GM12878 (cell line): ENCODE measurements around the gene PLEKHM2. TPM values are rescaled to one million over a fixed set of nuclear protein-coding genes. Genes with fewer than 3 reads are reported as not detected.

Experiments used
- ATAC-seq: fragments of 200-7000 bp; cut with Tn5 transposase; 3 replicates; pipeline ENCODE4 v1.9.1; 2020; ENCODE audit warnings: mild to moderate bottlenecking, moderate library complexity
- BruUV-seq: library from RNA; stranded (reverse); fragments of 400-500 nt; replicated peaks from 2 replicates; lab custom pipeline; 2021; lab: Mats Ljungman, UMichigan
- CTCF ChIA-PET: fragments of 300-600 bp; sonication (Branson Sonifier 250); formaldehyde crosslinking; extraction: SDS; loops from one replicate; lab custom pipeline; 2021; ENCODE audit warnings: inconsistent platforms; lab: Yijun Ruan, JAX
- POLR2A ChIA-PET: fragments of 350-600 bp; formaldehyde crosslinking; extraction: SDS; loops from one replicate; lab custom pipeline; 2021; ENCODE audit warnings: inconsistent platforms; lab: Charles Lee
- RAD21 ChIA-PET: fragments of 300-600 bp; sonication (Branson Sonifier 250); formaldehyde crosslinking; loops from one replicate; lab custom pipeline; 2023; ENCODE audit warnings: antibody characterized with exemption; ENCODE audit not compliant: unreplicated experiment; lab: Charles Lee
- SMC1A ChIA-PET: fragments of 300-600 bp; sonication (Branson Sonifier 250); formaldehyde crosslinking; loops from one replicate; lab custom pipeline; 2023; ENCODE audit not compliant: unreplicated experiment, uncharacterized antibody; lab: Charles Lee
- DNase-seq: peaks from one replicate; pipeline ENCODE4 v3.0.0-alpha.2; 2011; ENCODE audit warnings: low read depth, low spot score
- FAIRE-seq: peaks from 3 replicates; lab custom pipeline; 2011; peaks lifted over from hg19 to GRCh38; lab: Jason Lieb, UNC
- H2AFZ ChIP-seq: 2 replicates; pipeline ENCODE4 v1.6.0; 2011; ENCODE audit warnings: low read depth, low read length, control low read depth; ENCODE audit not compliant: control insufficient read depth
- H3K27ac ChIP-seq: 2 replicates; pipeline ENCODE4 v1.5.1; 2011; ENCODE audit warnings: control low read depth; ENCODE audit not compliant: control insufficient read depth, insufficient read depth
- H3K27me3 ChIP-seq, 2 experiments: replicated peaks in 1 of 2; 2 replicates each; pipeline versions ENCODE4 v1.6.0 to v1.6.1; 2011; ENCODE audit warnings: low read length in 1 of 2; ENCODE audit not compliant: control insufficient read depth in 2 of 2, insufficient read depth in 2 of 2
- H3K36me3 ChIP-seq, 2 experiments: 2 replicates each; pipeline ENCODE4 v1.5.1; 2011; ENCODE audit warnings: low read length in 1 of 2; ENCODE audit not compliant: control insufficient read depth in 2 of 2, insufficient read depth in 2 of 2
- H3K4me1 ChIP-seq: 2 replicates; pipeline ENCODE4 v1.6.1; 2011; ENCODE audit warnings: mild to moderate bottlenecking, low read length, moderate library complexity, mixed read lengths; ENCODE audit not compliant: control insufficient read depth, insufficient read depth
- H3K4me2 ChIP-seq: 2 replicates; pipeline ENCODE4 v1.6.0; 2011; ENCODE audit warnings: control low read depth; ENCODE audit not compliant: control insufficient read depth, insufficient read depth
- H3K4me3 ChIP-seq: fragments of 200-600 bp; sonication (generic); 2 replicates; pipeline ENCODE4 v1.5.1; 2016
- H3K79me2 ChIP-seq: 2 replicates; pipeline ENCODE4 v1.6.0; 2011; ENCODE audit warnings: low read length; ENCODE audit not compliant: control insufficient read depth, insufficient read depth
- H3K9ac ChIP-seq: 2 replicates; pipeline ENCODE4 v1.8.0; 2011; ENCODE audit warnings: low read length, control low read depth, mixed read lengths; ENCODE audit not compliant: control insufficient read depth, insufficient read depth
- H3K9me3 ChIP-seq: replicated peaks from 3 replicates; pipeline ENCODE4 v1.5.1; 2011; ENCODE audit warnings: mild to moderate bottlenecking, low read length; ENCODE audit not compliant: control insufficient read depth, insufficient read depth
- H4K20me1 ChIP-seq: 2 replicates; pipeline ENCODE4 v1.6.0; 2011; ENCODE audit not compliant: control insufficient read depth, insufficient read depth
- BCL3 ChIP-seq: IDR thresholded peaks from 2 replicates; pipeline ENCODE4 v1.6.1; 2011; ENCODE audit warnings: borderline replicate concordance, low read depth, mild to moderate bottlenecking, moderate library complexity, low read length; ENCODE audit not compliant: insufficient read depth, poor library complexity, severe bottlenecking
- EED ChIP-seq: sonication (generic); IDR thresholded peaks from 2 replicates; pipeline ENCODE4 v1.6.1; 2016; ENCODE audit warnings: antibody characterized with exemption, low read depth
- JUND ChIP-seq: IDR thresholded peaks from 2 replicates; pipeline ENCODE4 v1.6.1; 2012; ENCODE audit warnings: low read depth, mild to moderate bottlenecking, low read length, improper control_type of control experiment, moderate library complexity
- MYB ChIP-seq: fragments of 150-350 bp; IDR thresholded peaks from 2 replicates; pipeline ENCODE4 v1.6.1; 2014; ENCODE audit warnings: mild to moderate bottlenecking, low read depth, low read length, borderline replicate concordance
- RB1 ChIP-seq: fragments of 450-650 bp; formaldehyde crosslinking; IDR thresholded peaks from 2 replicates; pipeline ENCODE4 v1.6.1; 2017; ENCODE audit warnings: mild to moderate bottlenecking, borderline replicate concordance
- SIN3A ChIP-seq: IDR thresholded peaks from 2 replicates; pipeline ENCODE4 v1.6.1; 2012; ENCODE audit warnings: low read depth, low read length, improper control_type of control experiment
- SKIL ChIP-seq: fragments of 450-650 bp; IDR thresholded peaks from 2 replicates; pipeline ENCODE4 v1.6.1; 2017; ENCODE audit warnings: mild to moderate bottlenecking, low read depth, inconsistent platforms; ENCODE audit not compliant: poor library complexity, severe bottlenecking
- SMAD1 ChIP-seq: fragments of 450-650 bp; IDR thresholded peaks from 2 replicates; pipeline ENCODE4 v1.6.1; 2018; ENCODE audit warnings: mild to moderate bottlenecking, low read depth; ENCODE audit not compliant: partially characterized antibody
- WGBS: methylation state at CpG from one replicate; pipeline ENCODE4 v1.1.6; 2016; ENCODE audit warnings: low lambda C conversion rate; ENCODE audit not compliant: insufficient replicate concordance, insufficient coverage; ENCODE audit errors: missing lambda C conversion rate; 5-methylcytosine and 5-hydroxymethylcytosine counted together
- in situ Hi-C: fragments of 300-500 bp; cut with MboI; formaldehyde crosslinking; loops from 9 replicates; pipeline ENCODE4 v1.14.3; 2018; ENCODE audit warnings: mixed read lengths
- intact Hi-C: fragments of 100-400 bp; cut with micrococcal nuclease; formaldehyde crosslinking; loops from one replicate; pipeline ENCODE4 v1.14.2; 2022; ENCODE audit not compliant: unreplicated experiment
- polyA plus RNA-seq, 11 experiments: library from polyadenylated mRNA; depleted of rRNA in 4 of 11; unstranded in 6 of 11; stranded (reverse) in 5 of 11; fragments of >200 nt; fragmentation: Nextera tagmentation in 4 of 11; fragmentation: Illumina TruSeq in 1 of 11; extraction: Ambion mirVana in 4 of 11; extraction: Trizol in 1 of 11; gene quantifications; 1 replicate in 1 of 11; 2 replicates in 10 of 11; pipeline versions ENCODE4 v1.2.1 to v1.2.3, GENCODE V29; 2011 to 2016; ENCODE audit warnings: inconsistent platforms in 2 of 11, missing spikeins in 2 of 11, low read depth in 1 of 11
- total RNA-seq, 4 experiments: library from RNA; depleted of rRNA in 3 of 4; stranded (reverse); fragments of >200 nt in 3 of 4; fragmentation: Illumina TruSeq in 1 of 4; extraction: Trizol in 1 of 4; gene quantifications; 2 replicates each; pipeline versions ENCODE4 v1.2.1 to v1.2.3, GENCODE V29; 2013 to 2021

PLEKHM2 gene
- total and polyA plus RNA-seq, 10 of the 15 experiments (the other 5 are each of a cell fraction or from before 2014, with no cell fraction given), result 0.37 to 55.2 (median 19.3) TPM

DNA sequence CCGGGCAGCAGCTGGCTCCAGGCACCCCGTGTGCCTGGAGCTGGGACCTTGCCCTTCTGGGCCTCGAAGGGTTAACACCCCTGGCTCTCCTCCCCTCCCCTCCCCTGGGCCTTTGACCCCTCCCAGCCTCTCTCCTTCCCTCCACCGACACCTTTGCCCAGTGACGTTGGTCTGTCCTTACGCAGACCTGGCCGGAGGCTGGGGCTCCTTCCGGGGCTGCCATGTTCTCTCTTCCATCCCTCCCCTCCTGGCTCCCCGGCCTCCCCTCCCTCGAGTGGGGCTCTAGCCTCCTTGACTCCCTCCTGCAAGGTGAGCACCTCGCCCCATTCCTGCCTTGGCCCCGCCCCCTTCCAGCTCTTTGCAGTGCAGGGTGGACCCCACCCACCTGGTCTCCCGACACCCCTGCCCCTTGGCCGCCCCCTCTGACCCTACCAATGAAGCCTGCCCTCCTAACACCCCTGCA, 58.2 kb downstream of the PLEKHM2 start, which contains the start of gene TMEM82 (continued):
- no peak for TF ChIP-seq RB1
- TF ChIP-seq SKIL, result no peak
- TF ChIP-seq SIN3A, result no peak
- no peak for TF ChIP-seq MYB
- no peak for TF ChIP-seq SMAD1
- TF ChIP-seq EED, result no peak

- 53% methylated on average over 30 of the region's 30 CpGs for WGBS
- intact Hi-C loops, result loop anchor here (5.0 kb wide), 1 partner anchor 307 kb away; the partner anchor contains the start of gene CTRC
Measured at GRCh38 chr1:15744122-15744679, 60.1 kb downstream of the PLEKHM2 start.

More at GRCh38 chr1:15744122-15744679, 60.1 kb downstream of the PLEKHM2 start:
- POLR2A ChIA-PET, result no interaction called here
- FAIRE-seq (no peak), DNase-seq (no peak)
- no peaks in the 10 kb centered on the region for H3K79me2 ChIP-seq
- no TSS peak for BruUV-seq
- no peaks in the 10 kb centered on the region for H4K20me1 ChIP-seq
- H3K4me3 ChIP-seq, result no peak overlapping the region
- H3K27ac ChIP-seq, result no peak overlapping the region
- 0 out of 2 replicates have a peak, but pooled peaks cover 3% of the 10 kb centered on the region for H3K4me1 ChIP-seq
- no peaks in the 10 kb centered on the region for H3K36me3 ChIP-seq
- in situ Hi-C loops, result no loop called here
- no peaks in the 10 kb centered on the region for H3K9me3 ChIP-seq
- no peak for TF ChIP-seq BCL3
- no peak for TF ChIP-seq JUND
- TF ChIP-seq, all 136 proteins: peak for 0
- RAD21 ChIA-PET, result interaction anchor here (0.7 kb wide), 1 partner anchor 22 kb away, joined by 4 read pairs; no protein-coding TSS in a partner anchor
- no peak for ATAC-seq
- CTCF ChIA-PET, result interaction anchor here (1.2 kb wide), 1 partner anchor 151 kb away, joined by 6 read pairs; no protein-coding TSS in a partner anchor
- H3K27me3 ChIP-seq, result no peaks in the 10 kb centered on the region
- no peak overlapping the region for H3K9ac ChIP-seq
- H3K4me2 ChIP-seq, result no peak overlapping the region
- SMC1A ChIA-PET, result no interaction called here
- no peak overlapping the region for H2AFZ ChIP-seq
